Activated T-helper 1 cell treated with anti-CD3 and anti-CD28 coated beads, Interleukin-2, amount 50 U/mL, for 16 hours (primary cell): Measurements from ENCODE around the gene PRMT7.

Source experiments
- DNase-seq, 2 donors: peaks; one replicate each; pipeline ENCODE4 v3.0.0-alpha.2; 2020; ENCODE audit warnings: low read depth in 1 of 2, low spot score in 1 of 2

PRMT7 gene, protein sequence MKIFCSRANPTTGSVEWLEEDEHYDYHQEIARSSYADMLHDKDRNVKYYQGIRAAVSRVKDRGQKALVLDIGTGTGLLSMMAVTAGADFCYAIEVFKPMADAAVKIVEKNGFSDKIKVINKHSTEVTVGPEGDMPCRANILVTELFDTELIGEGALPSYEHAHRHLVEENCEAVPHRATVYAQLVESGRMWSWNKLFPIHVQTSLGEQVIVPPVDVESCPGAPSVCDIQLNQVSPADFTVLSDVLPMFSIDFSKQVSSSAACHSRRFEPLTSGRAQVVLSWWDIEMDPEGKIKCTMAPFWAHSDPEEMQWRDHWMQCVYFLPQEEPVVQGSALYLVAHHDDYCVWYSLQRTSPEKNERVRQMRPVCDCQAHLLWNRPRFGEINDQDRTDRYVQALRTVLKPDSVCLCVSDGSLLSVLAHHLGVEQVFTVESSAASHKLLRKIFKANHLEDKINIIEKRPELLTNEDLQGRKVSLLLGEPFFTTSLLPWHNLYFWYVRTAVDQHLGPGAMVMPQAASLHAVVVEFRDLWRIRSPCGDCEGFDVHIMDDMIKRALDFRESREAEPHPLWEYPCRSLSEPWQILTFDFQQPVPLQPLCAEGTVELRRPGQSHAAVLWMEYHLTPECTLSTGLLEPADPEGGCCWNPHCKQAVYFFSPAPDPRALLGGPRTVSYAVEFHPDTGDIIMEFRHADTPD

DNA sequence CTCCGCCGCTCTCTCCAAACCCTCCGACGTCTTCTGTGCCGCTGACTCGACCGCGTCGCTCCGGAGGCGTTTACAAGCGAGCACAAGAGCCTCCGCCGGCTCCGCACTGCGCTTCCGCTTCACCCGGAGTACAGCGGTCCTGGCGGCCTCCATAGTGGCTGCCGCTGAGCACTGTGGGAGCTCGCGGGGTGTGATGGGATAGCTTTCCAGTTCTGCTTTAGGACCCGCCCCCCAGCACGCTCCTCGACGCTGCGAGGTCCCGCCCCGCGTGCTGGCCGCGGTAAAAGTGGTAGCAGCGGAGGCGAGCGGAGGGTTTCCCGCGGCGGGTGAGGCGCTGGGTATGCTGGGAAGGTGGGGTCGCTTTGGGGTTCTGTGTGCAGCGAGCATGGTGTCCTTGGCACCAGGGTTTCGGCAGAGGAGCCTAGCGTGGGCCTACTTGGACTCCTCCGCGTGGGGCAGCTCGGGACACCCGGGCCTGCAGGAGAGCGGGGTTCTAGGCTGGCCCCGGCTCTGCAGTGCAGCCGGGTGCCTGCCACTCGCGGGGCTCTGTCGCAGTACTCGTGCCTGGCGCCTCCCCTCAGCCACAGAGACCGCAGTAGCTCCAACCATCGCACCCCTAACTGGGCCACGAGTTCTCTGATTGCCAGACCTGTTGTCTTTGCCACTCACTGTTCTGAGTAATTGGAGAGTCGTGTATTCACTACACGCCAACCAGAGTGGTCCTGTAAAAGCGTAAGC is at the start of gene PRMT7, which contains the start of gene SLC7A6OS:
Gene PRMT7, plus strand, starts transcription at position 246 of the 738 bp plus-strand sequence. CDS start 4,961 bp downstream, outside the sequence.
Gene SLC7A6OS, minus strand, starts transcription at position 173 of the 738 bp plus-strand sequence. Its CDS starts 20 bp downstream, at position 153.
- DNase-seq: peak; percentile 80 to 84

DNA sequence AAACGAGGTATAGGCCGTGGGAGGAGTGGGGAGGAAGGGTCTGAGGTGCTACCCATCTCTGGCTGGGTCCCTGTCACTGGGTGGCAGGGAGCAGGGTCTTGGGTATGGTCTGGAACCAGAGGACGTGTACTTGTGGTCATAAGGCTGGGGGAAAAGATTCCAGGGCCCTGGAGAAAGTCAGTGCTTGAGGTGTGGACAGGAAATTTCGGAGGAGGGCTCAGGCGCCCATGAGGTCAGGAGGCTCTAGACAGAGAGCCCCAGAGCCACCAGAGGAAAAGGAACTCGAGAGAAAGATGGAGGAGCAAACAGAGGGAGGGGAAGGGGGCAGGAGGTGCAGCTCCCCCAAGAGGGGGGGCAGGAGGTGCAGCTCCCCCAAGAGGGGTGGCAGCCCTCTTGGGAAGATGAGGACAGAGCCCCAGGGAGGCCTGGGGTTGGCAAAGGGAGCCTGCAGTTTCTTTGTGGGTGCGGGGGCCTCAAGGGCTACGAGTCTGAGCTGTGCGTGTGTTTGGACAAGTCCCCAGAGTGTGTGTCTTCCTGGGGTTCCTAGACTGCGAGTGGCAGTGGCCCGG is 47.2 kb upstream of the PRMT7 start:
- DNase-seq: no peak

DNA sequence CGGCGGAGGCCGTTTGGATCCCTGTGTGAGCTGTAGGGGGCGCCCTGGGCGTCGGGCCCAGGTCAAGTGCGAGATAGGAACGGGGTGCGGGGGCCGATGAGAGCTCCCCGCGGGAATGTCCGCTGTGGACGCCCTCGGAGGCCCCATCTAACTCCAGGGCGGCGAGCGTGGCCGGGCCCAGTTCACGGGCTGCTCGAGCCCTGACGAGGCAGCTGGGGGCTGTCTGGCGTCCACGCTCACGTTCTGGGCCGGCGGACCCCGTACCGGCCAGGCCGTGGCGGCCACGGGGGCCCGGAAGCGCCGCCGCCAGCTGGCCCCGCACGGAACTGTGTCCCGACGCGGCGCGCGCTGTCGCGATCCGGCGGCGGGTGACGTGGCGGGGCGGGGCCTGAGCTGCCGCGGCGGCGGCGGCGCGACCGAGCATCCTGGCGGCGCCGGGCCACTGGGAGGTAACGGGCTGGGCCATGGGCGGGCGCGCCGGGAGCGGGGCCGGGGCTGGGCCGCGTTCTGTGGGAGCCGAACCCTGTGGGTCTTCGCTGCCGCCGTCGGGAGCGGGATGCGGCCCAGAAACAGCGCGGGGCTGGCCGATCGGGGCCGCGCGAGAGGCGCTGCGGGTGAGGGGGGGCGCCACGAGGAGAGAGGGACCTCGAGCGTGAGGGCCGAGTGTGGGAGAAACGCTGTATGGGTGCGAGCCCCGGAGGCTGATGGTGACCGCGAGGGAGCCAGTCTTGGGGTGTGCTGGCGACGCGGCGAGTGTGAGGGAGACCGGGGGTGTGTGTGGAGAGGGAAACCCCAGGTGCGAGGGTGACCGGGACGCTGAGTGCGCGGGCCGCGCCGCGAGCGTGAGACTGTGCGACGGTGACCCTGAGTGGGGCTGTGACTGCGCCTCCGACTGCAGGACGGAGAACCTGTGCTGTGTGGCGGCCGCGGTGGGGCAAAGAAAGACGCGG is 46.4 kb upstream of the PRMT7 start, which contains the start of gene SLC7A6:
Gene SLC7A6, plus strand, starts transcription at position 399 of the 950 bp plus-strand sequence. CDS start 10,201 bp downstream, outside the sequence.
- DNase-seq: peak; percentile 52 to 76

DNA sequence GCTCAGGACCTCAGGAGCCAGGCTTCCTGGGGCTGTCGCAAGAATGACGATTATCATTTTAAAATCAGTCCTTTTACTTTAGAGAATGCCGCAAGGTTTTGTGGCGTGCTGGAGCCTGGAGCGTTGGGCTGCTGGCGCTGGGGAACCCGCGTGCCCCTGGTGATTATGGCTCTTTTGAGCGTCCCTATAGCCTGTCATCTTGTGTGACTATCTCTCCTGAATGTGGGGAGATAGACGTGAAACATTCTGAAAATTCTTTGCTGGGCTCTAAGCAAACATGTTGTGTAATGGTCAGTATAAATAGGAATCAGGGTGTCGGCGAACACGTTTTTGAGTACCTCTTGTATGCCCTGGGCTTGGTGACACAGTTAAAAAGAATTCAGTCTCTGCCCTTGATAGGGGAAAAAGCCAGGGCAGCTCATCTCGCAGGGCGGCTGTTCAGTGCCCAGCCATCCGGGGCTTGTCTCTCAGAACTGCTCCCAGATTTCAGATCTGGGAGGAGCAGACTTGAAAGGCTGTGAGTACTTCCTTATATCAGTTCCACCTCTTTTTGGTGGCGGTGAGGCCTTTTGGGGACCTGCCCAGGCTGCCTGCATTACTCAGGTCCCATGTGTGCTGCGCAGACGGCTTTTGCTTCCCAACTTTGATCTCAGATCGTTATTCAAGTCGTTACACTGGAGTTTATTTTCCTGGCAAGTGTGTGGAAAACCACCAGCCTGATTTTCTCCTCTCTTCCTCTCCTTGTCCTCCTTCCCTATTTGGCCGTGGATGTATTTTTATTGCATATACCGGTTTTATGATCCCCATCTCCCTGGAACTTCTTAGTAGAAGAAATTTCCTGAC is 45.5 kb upstream of the PRMT7 start:
- DNase-seq: peak in 1 of 2 donors; percentile 20

DNA sequence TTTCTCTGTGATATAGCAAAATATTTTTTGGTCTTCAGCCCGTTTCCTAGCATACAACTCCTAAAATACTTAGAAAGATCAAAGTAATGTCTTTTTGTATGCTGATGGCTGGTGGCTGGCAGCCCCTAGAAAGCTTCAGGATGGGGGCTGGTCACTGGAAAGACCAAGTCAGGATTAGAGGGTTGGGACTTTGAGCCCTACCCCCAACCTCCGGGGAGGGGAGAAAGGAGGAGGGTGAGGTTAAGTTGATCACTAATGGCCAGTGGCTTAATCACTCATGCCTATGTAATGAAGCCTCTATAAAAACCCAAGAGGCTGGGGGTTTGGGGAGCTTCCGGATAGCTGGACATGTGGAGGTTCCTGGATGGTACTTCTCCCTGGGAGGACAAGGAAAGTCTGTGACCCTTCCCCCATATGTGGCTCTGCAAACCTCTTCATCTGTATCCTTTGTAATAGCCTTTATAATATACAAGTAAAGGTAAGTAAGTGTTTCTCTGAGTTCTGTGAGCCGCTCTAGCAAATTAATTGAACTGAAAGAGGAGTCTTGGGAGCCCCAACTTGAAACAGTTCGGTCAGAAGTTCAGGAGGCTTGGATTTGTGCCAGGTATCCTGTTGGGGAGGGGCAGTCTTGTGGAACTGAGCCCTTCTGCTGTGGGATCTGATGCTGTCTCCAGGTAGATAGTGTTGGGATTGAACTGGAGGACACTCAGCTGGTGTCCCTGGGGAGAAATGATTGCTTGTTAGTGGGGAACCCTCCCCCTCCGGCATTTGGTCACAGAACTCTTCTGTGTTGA is 43.0 kb upstream of the PRMT7 start:
- DNase-seq: no peak

DNA sequence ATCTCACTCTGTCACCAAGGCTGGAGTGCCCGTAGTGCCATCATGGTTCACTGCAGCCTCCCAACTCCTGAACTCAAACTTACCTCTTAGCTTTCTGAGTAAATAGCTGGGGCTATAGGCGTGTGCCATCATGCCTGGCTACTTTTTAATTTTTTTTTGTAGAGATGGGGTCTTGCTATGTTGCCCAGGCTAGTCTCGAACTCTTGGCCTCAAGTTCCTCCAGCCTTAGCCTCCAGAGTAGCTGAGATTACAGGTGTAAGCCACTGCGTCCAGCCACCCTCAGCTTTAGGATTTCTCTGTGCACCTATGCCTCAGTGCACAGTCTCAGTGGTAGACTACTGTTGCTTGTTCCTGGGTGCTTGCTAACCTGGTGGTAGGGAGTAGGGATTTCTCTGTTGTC is 41.0 kb upstream of the PRMT7 start:
- DNase-seq: no peak

DNA sequence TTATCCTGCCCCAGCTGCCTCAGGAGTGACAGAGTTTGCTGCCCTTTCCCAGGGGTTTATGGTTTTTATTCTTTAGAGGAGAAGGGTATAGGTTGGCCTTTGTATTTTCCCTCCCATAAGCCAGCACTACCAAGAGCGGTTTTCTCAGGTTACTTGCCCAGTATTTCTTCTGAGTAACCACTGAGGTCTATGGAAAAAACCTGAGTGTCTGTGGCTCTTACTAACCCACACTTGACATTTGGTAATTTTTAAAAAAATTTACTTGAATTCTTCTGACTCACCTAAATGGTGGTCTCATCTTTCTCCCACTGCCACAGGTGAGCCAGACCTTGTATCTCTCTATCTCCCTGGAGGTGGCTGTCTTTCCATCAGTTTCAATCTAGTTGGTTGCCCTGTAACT is 40.5 kb upstream of the PRMT7 start:
- DNase-seq: no peak

DNA sequence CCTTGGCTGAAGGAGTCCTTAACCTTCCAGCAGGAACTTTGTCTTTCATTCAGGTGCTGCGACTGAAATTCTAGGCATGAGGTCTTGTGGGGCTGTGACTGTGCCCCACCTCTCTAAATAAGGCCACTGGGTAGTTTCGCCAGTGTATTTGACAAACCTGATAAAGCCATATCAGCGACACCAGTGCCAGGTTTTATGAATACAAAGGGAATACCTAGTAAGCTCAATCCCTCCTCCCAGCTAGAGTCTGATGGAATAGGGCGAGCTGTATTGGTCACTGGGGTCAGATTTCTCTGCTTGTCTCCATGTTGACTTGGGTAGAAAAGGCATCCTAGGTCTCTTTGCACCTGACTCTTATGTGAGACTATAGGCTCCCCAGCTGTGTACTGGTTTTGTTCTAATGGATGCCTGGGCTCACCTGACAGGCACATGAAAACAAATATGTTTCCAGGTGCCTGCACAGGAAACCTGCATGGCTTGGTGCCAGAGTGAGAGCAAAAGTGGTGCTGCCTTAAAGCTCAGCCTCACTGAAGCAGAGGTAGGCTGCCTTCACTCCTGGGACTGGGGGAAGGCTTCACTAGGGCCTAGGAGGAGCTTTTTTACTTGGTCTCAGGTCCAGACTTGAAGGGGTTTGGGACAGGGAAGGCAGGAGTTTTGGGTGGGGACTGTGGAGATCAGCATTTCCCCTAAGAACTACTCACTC is 38.2 kb upstream of the PRMT7 start:
- DNase-seq: peak; percentile 30 to 39

DNA sequence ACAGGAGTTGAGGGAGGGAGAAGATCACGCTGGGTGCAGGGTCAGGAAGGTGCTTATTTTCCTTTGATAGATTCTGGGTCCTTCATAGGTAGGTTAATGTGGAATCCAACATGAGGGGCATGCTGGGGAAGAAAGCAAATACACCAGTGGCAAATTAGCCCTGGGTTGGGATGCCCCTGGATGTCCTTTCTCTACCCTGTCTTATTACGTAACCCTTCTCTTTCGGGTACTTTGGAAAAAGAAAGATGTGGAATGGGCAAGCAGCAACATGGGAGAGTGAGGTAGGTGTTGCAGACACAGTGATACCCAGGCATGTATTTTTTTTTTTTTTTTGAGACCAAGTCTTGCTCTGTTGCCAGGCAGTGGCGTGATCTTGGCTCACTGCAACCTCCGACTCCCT is 37.4 kb upstream of the PRMT7 start:
- no peak for DNase-seq

DNA sequence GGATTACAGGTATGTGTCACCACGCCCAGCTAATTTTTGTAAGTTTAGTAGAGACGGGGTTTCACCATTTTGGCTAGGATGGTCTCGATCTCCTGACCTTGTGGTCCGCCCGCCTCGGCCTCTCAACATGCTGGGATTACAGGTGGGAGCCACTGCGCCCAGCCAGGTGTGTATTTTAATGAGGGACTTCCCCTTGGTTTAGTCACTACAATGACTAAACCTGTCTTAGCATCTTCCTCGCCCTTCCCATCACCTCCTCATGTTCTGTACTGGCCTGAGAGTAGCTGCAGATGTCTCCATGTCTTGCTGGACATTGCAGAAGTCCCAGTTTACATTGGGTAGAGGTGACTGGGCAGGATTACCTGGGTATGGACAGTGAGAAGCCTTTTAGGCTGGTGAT is 36.9 kb upstream of the PRMT7 start:
- DNase-seq: no peak

DNA sequence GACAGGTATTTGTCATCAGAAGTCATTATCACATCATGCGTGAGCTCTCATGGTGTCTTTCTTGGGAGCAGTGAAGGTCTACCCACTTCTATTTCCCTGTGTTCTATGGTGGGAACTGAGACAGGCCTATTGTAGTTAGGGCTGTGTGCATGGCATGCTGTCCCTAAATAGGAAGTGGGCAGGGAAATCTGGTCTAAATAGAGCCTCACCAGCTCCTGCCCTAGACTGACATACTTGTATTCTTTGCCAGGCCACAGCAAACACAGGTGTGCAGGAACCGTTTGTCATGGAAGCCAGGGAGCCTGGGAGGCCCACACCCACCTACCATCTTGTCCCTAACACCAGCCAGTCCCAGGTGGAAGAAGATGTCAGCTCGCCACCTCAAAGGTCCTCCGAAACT is 36.4 kb upstream of the PRMT7 start:
- no peak for DNase-seq

DNA sequence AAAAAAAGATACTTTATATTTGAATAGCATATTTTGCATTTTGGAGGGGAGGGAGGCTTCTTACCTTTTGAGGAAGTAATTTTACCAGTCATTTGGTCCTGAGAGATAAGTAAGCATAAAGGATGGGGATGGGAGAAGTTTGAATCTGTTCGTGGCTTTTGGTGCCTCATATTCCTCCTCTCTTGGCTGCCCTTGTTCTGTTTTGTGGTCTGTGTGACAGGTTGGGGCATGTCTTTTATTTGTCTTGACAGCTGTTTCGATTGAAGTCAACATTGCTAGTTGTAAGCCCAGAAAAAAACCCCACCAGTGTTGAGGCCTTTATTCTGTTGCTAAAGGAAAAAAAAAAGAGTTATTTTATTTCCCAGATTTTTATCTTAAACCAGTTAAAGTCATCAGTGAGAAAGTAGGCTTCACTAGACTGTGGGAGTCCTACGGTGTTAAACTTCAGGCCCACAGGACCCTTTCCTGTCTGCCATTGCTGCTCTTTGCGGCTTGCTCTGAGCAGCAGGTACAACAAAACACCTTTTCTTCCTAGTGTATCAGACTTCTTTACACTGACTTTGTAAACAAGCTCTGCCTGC is 35.1 kb upstream of the PRMT7 start:
- DNase-seq: peak in 1 of 2 donors; percentile 16

DNA sequence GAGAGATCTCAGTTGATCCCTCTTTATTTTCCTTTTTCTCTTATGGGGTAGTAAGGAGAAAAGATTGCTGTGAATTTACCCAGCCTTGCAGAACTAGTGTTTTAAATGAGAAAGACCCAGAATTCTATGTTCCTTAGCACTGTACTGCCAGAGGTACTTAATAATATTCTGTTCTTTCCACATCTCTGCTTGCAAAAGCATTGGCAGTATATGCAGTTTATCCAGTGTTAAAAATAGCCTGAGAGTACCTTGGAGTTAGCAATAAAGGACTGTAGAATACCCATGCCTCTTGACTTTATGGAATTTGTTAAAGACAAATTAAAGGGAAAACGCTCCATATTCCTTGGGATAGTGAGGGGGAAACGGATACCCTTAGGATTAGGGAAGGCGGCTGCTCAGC is 34.6 kb upstream of the PRMT7 start:
- no peak for DNase-seq

DNA sequence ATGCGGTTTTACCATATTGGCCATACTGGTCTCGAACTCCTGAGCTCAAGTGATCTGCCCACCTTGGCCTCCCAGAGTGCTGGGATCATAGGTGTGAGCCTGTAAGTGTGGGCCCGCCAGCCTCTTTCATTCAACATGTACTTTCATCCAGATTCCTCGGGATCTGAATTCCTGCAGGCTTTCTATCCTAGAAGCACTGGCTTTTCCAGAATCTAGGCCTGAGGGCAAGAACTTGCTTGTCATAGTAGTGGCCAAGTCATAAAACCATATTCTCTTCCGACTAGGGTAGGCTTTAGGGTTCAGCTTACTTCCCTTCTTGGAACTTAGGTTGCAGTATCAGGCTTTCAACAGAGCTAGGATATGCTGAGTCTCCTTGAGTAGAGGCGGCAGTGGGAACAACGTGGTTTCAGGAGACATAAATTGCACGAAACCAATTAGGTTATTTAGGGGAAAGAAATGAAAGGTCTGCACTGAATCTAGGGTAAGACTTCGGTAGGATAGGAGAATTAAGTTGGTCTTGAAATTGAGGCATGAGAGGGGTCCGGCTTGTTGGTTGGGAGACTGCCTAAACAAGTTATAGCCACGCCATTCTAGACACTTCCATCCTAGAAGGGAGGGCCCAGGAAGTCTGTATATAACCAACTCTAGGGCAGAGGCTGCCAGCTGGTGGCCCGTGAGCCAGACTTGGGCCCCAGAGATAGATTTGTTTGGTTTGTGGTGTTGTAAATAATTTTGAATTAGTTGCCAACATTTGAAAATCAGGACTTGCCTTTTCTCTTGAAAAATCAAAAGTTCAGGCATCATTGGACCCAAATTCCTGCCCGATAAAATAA is 30.9 kb upstream of the PRMT7 start:
- no peak for DNase-seq

DNA sequence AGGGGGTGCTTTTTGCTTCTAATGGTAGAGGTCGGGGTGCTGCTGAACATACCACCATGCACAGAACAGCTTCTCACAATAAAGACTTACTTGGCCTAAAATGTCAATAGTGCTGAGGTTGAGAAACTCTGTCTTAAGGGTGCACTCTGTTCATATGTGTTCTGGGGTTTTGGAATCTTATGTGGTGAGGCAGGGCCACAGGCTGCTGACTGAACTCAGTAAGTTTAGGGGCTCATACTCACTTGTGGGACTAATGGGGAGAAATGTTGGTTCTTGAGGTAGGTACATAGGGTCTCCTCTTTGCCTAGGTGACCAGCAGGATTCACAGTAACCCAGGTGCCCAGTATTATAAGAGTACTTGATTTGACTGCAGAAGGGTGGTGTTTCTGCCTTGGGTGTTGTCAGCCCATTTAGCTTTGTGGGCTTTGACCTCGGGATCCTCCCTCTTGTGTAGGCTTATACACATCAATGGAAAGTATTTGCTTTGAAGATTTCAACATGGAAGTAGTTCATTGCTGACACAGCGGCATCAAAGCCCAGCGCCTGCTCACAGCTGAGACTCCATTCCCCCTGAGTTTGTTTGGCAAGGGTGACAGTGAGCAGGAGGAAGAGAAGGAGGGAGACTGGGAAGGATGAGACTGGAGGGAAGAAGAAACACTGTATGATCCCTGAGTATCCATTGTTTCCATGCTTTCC is 29.3 kb upstream of the PRMT7 start:
- DNase-seq: no peak

DNA sequence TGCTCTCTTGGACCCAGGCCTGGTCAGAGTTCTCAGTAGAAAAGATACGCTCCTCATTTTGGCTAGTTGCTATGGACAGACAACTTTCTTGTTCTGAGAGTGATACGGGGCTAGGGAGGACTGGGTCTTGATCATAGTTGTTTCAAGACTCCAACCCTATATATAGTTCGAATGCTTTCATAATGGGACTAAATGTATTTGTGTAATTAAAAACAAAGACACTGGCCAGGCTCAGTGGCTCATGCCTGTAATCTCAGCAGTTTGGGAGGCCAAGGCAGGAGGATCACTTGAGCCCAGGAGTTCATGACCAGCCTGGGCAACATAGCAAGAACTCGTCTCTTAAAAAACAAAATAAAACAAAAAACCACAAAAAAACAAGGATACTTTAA is 28.8 kb upstream of the PRMT7 start:
- no peak for DNase-seq
